ENCODE data around the gene ZER1.
"Not testable (repeated sequence)": the region's sequence is repeated elsewhere in the genome, so short reads cannot be mapped to it uniquely, and the experiment has no call there.

ZER1 gene

DNA sequence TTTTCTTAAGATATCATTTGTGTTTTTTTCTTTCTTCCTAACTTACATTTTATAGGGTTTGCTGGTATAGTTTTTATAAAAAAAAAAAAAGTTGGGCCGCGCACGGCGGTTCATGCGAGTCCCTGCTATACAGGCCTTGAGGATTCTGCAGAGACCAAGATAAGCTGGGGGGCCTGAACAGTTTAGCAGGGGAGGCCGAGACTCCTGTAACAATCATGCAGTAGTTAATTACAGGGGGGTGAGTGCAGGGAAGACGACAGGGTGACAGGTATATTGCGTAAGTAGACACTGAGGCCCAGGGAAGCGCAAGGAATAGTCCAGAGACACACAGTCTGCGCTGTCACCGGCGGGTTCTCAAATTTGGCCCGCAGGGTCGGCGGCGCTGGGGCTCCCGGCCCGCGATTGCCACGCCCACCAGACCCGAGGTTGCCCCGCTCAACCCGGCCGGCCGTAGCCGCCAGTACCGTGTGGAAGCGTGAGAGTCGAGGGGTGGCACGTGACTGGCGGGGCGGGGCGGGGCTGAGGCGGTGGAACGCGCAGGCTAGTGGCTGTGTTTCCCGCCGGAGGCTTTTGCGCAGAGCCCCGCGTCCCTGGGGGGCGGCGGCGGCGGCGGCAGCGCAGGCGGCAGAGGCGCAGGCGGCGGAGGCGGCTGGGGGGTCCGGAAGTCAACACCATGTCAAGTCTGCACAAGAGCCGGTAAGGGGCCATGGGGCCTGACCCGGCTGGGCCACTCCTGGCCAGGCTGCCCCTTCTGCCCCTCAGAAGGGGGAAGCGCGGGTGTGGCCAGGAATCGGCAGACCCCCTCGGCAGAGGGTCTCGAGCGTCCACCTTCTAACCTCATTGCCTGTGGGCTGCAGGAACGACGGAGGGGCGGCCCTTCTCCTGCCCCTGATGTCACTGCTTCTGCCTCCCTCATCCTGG, 15.2 kb upstream of the ZER1 start, which contains the start of gene TBC1D13:
TBC1D13 (plus strand) TSS at position 573 of the 921 bp plus-strand sequence; CDS start at position 674, 101 bp downstream.
- Histone ChIP-seq H3K4me2 (peak within 1 kb of the TSS; percentile 99), H3K9ac (peak within 1 kb of the TSS; percentile 51; the same call in 1 of the 2 replicates), H3K79me2 (ENCODE audit: insufficient read depth, low read depth) (peaks cover 13% of the 10 kb centered on the region; the same call in 1 of the 2 replicates), H3K36me3 (ENCODE audit: insufficient read depth) (no peaks in the 10 kb centered on the region), H3K27me3 (ENCODE audit: insufficient read depth, low read depth) (no peaks in the 10 kb centered on the region), H3K4me3 (IDR thresholded peaks at IDR 0.05; ENCODE audit: insufficient read depth, low read depth, low read length) (no peak within 1 kb of the TSS), H3K4me1 (ENCODE audit: low read depth, poor library complexity, severe bottlenecking) (peaks cover 19% of the 10 kb centered on the region), H3K27ac (0 out of 2 replicates have a peak within 1 kb of the TSS, but pooled peaks have one; percentile 18), H2AFZ (ENCODE audit: low read depth) (peak within 1 kb of the TSS; percentile 93), H4K20me1 (ENCODE audit: insufficient read depth) (no peaks in the 10 kb centered on the region)
- TF ChIP-seq, protein P1, sequence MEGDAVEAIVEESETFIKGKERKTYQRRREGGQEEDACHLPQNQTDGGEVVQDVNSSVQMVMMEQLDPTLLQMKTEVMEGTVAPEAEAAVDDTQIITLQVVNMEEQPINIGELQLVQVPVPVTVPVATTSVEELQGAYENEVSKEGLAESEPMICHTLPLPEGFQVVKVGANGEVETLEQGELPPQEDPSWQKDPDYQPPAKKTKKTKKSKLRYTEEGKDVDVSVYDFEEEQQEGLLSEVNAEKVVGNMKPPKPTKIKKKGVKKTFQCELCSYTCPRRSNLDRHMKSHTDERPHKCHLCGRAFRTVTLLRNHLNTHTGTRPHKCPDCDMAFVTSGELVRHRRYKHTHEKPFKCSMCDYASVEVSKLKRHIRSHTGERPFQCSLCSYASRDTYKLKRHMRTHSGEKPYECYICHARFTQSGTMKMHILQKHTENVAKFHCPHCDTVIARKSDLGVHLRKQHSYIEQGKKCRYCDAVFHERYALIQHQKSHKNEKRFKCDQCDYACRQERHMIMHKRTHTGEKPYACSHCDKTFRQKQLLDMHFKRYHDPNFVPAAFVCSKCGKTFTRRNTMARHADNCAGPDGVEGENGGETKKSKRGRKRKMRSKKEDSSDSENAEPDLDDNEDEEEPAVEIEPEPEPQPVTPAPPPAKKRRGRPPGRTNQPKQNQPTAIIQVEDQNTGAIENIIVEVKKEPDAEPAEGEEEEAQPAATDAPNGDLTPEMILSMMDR (conservative IDR thresholded peaks at IDR 0.05; ENCODE audit: low read depth, low read length), result no peak

GRCh38 chr9:128785427-128785826, 13.7 kb upstream of the ZER1 start:
- H3K4me1 ChIP-seq (ENCODE audit: low read depth, poor library complexity, severe bottlenecking), result peaks cover 19% of the 10 kb centered on the region
- no peaks in the 10 kb centered on the region for H3K27me3 ChIP-seq (ENCODE audit: insufficient read depth, low read depth)
- H3K79me2 ChIP-seq (ENCODE audit: insufficient read depth, low read depth), result peaks cover 13% of the 10 kb centered on the region; the same call in 1 of the 2 replicates
- no peak overlapping the region for H3K4me2 ChIP-seq
- H3K9ac ChIP-seq, result no peak overlapping the region
- no peak overlapping the region for H3K27ac ChIP-seq
- no peak overlapping the region for H2AFZ ChIP-seq (ENCODE audit: low read depth)
- TF ChIP-seq, protein P1 (conservative IDR thresholded peaks at IDR 0.05; ENCODE audit: low read depth, low read length), result no peak
- no peaks in the 10 kb centered on the region for H4K20me1 ChIP-seq (ENCODE audit: insufficient read depth)
- no peaks in the 10 kb centered on the region for H3K36me3 ChIP-seq (ENCODE audit: insufficient read depth)
- no peak overlapping the region for H3K4me3 ChIP-seq (IDR thresholded peaks at IDR 0.05; ENCODE audit: insufficient read depth, low read depth, low read length)

- Histone ChIP-seq H3K27me3 (ENCODE audit: insufficient read depth, low read depth) (no peaks in the 10 kb centered on the region), H3K27ac (no peak overlapping the region), H3K9ac (no peak overlapping the region), H3K4me1 (ENCODE audit: low read depth, poor library complexity, severe bottlenecking) (peaks cover 8% of the 10 kb centered on the region), H2AFZ (ENCODE audit: low read depth) (no peak overlapping the region), H4K20me1 (ENCODE audit: insufficient read depth) (no peaks in the 10 kb centered on the region), H3K79me2 (ENCODE audit: insufficient read depth, low read depth) (peaks cover 5% of the 10 kb centered on the region; the same call in 1 of the 2 replicates), H3K4me2 (no peak overlapping the region), H3K4me3 (IDR thresholded peaks at IDR 0.05; ENCODE audit: insufficient read depth, low read depth, low read length) (no peak overlapping the region), H3K36me3 (ENCODE audit: insufficient read depth) (no peaks in the 10 kb centered on the region)
- TF ChIP-seq, protein P1 (conservative IDR thresholded peaks at IDR 0.05; ENCODE audit: low read depth, low read length), result no peak
These were observed 10.9 kb upstream of the ZER1 start for GRCh38 chr9:128782669-128783068.

- Histone ChIP-seq H3K4me1 (ENCODE audit: low read depth, poor library complexity, severe bottlenecking) (peaks cover 8% of the 10 kb centered on the region), H3K4me3 (IDR thresholded peaks at IDR 0.05; ENCODE audit: insufficient read depth, low read depth, low read length) (no peak overlapping the region), H3K27me3 (ENCODE audit: insufficient read depth, low read depth) (no peaks in the 10 kb centered on the region), H2AFZ (ENCODE audit: low read depth) (no peak overlapping the region), H3K9ac (no peak overlapping the region), H4K20me1 (ENCODE audit: insufficient read depth) (no peaks in the 10 kb centered on the region), H3K36me3 (ENCODE audit: insufficient read depth) (no peaks in the 10 kb centered on the region), H3K79me2 (ENCODE audit: insufficient read depth, low read depth) (no peaks in the 10 kb centered on the region), H3K4me2 (no peak overlapping the region), H3K27ac (no peak overlapping the region)
- TF ChIP-seq, protein P1 (conservative IDR thresholded peaks at IDR 0.05; ENCODE audit: low read depth, low read length), result no peak
These were observed 9.7 kb upstream of the ZER1 start for GRCh38 chr9:128781187-128782070.

DNA sequence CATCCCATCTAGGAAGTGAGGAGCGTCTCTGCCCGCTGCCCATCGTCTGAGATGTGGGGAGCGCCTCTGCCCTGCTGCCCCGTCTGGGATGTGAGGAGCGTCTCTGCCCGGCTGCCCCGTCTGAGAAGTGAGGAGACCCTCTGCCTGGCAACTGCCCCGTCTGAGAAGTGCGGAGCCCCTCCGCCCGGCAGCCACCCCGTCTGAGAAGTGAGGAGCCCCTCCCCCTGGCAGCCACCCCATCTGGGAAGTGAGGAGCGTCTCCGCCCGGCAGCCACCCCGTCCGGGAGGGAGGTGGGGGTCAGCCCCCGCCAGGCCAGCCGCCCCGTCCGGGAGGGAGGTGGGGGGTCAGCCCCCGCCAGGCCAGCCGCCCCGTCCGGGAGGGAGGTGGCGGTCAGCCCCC, 8.4 kb upstream of the ZER1 start:
- H3K27ac ChIP-seq; H3K36me3 ChIP-seq (ENCODE audit: insufficient read depth); H4K20me1 ChIP-seq (ENCODE audit: insufficient read depth): not testable (repeated sequence)

More for the DNA sequence above, 8.4 kb upstream of the ZER1 start:
- not testable (repeated sequence) for H3K79me2 ChIP-seq (ENCODE audit: insufficient read depth, low read depth); H3K4me1 ChIP-seq (ENCODE audit: low read depth, poor library complexity, severe bottlenecking); H2AFZ ChIP-seq (ENCODE audit: low read depth); H3K27me3 ChIP-seq (ENCODE audit: insufficient read depth, low read depth); H3K4me2 ChIP-seq; H3K4me3 ChIP-seq (IDR thresholded peaks at IDR 0.05; ENCODE audit: insufficient read depth, low read depth, low read length); H3K9ac ChIP-seq
